B cell (primary cell): ENCODE results near the gene PSMD1. TPM values are rescaled to one million over a fixed set of nuclear protein-coding genes. Genes with fewer than 3 reads are reported as not detected.
"Not testable (repeated sequence)": the region's sequence is repeated elsewhere in the genome, so short reads cannot be mapped to it uniquely, and the experiment has no call there.

Experiments
- ATAC-seq: fragments of 200-7000 bp; cut with Tn5 transposase; one replicate; pipeline ENCODE4 v1.10.0; 2021; ENCODE audit warnings: low read depth, mild to moderate bottlenecking, moderate number of reproducible peaks, moderate library complexity
- CTCF ChIA-PET: fragments of 350-600 bp; sonication (Branson Sonifier 250); formaldehyde crosslinking; loops from one replicate; lab custom pipeline; 2021; ENCODE audit warnings: antibody characterized with exemption, inconsistent platforms; lab: Charles Lee
- POLR2A ChIA-PET: fragments of 350-600 bp; sonication (Branson Sonifier 250); formaldehyde crosslinking; loops from one replicate; lab custom pipeline; 2021; ENCODE audit warnings: antibody characterized with exemption; lab: Charles Lee
- DNase-seq: peaks from one replicate; pipeline ENCODE4 v3.0.0; 2013
- H2AFZ ChIP-seq: 2 replicates; pipeline ENCODE4 v1.6.1; 2012; ENCODE audit warnings: mild to moderate bottlenecking, low read depth, low read length; ENCODE audit not compliant: insufficient read depth, poor library complexity, severe bottlenecking
- H3K27ac ChIP-seq, 2 donors: 1 replicate in 1 of 2; 2 replicates in 1 of 2; pipeline ENCODE4 v1.5.1; 2012 to 2013; ENCODE audit warnings: low read length in 2 of 2, mild to moderate bottlenecking in 2 of 2, moderate library complexity in 1 of 2
- H3K27me3 ChIP-seq, 4 experiments: fragments of 200-600 bp in 1 of 4; sonication (generic) in 1 of 4; replicated peaks in 1 of 4; 1 replicate in 2 of 4; 2 replicates in 2 of 4; pipeline versions ENCODE4 v1.6.1 to v1.7.0; 2013 to 2016; ENCODE audit warnings: low read length in 3 of 4, mild to moderate bottlenecking in 2 of 4, mixed read lengths in 1 of 4, moderate library complexity in 1 of 4; ENCODE audit not compliant: insufficient read depth in 4 of 4, control insufficient read depth in 3 of 4; ENCODE audit errors: control extremely low read depth in 1 of 4
- H3K36me3 ChIP-seq, 2 experiments: replicated peaks in 1 of 2; 1 replicate in 1 of 2; 2 replicates in 1 of 2; pipeline versions ENCODE4 v1.6.1 to v1.7.1; 2013; ENCODE audit warnings: low read length in 1 of 2; ENCODE audit not compliant: insufficient read depth in 2 of 2, control insufficient read depth in 1 of 2; ENCODE audit errors: control extremely low read depth in 1 of 2, extremely low read depth in 1 of 2
- H3K4me1 ChIP-seq, 2 donors: fragments of 200-600 bp in 1 of 2; sonication (generic) in 1 of 2; 1 replicate in 1 of 2; 2 replicates in 1 of 2; pipeline versions ENCODE4 v1.5.1 to v1.6.1; 2013 to 2017; ENCODE audit warnings: low read length in 2 of 2; ENCODE audit not compliant: control insufficient read depth in 2 of 2, insufficient read depth in 2 of 2
- H3K4me2 ChIP-seq: replicated peaks from 2 replicates; pipeline ENCODE3; 2012; ENCODE audit warnings: mild to moderate bottlenecking, low read depth, low read length; ENCODE audit not compliant: poor library complexity, severe bottlenecking
- H3K4me3 ChIP-seq, 5 experiments: fragments of 200-600 bp in 1 of 5; sonication (generic) in 1 of 5; 1 replicate in 3 of 5; 2 replicates in 2 of 5; pipeline versions ENCODE4 v1.5.1 to v1.7.0; 2011 to 2016; ENCODE audit warnings: low read length in 4 of 5, mild to moderate bottlenecking in 4 of 5, low read depth in 2 of 5, control low read depth in 1 of 5, moderate library complexity in 1 of 5; ENCODE audit not compliant: insufficient read depth in 1 of 5; ENCODE audit errors: control extremely low read depth in 1 of 5, extremely low read depth in 1 of 5
- H3K79me2 ChIP-seq: fragments of 200-600 bp; sonication (generic); one replicate; pipeline ENCODE4 v1.6.0; 2016; ENCODE audit warnings: low read length; ENCODE audit not compliant: control insufficient read depth, insufficient read depth
- H3K9ac ChIP-seq: fragments of 200-600 bp; sonication (generic); 2 replicates; pipeline ENCODE4 v1.6.1; 2017; ENCODE audit warnings: mild to moderate bottlenecking, low read length, moderate library complexity
- H3K9me3 ChIP-seq, 3 donors: one replicate each; pipeline versions ENCODE4 v1.6.1 to v1.7.1; 2013; ENCODE audit warnings: low read length in 2 of 3; ENCODE audit not compliant: control insufficient read depth in 2 of 3, insufficient read depth in 1 of 3; ENCODE audit errors: control extremely low read depth in 1 of 3
- H4K20me1 ChIP-seq: 2 replicates; pipeline ENCODE4 v1.6.0; 2012; ENCODE audit warnings: mild to moderate bottlenecking, low read length; ENCODE audit not compliant: insufficient read depth, control insufficient read depth, poor library complexity, severe bottlenecking
- H3K27ac Mint-ChIP-seq: one replicate; pipeline ENCODE4 v1.8.0; 2021; ENCODE audit warnings: mixed read lengths
- H3K27me3 Mint-ChIP-seq: one replicate; pipeline ENCODE4 v1.8.0; 2021; ENCODE audit warnings: mixed read lengths
- H3K4me1 Mint-ChIP-seq: one replicate; pipeline ENCODE4 v1.8.0; 2021; ENCODE audit warnings: mixed read lengths
- H3K4me3 Mint-ChIP-seq: one replicate; pipeline ENCODE4 v1.8.0; 2021; ENCODE audit warnings: mixed read lengths
- H3K9me3 Mint-ChIP-seq: one replicate; pipeline ENCODE4 v1.8.0; 2022; ENCODE audit warnings: mixed read lengths; ENCODE audit not compliant: insufficient read depth
- CTCF ChIP-seq: fragments of 200-600 bp; IDR thresholded peaks from one replicate; pipeline ENCODE4 v1.8.0; 2022; ENCODE audit warnings: antibody characterized with exemption, mild to moderate bottlenecking
- EZH2 ChIP-seq: IDR thresholded peaks from 2 replicates; pipeline ENCODE4 v1.6.1; 2012; ENCODE audit warnings: borderline replicate concordance, low read depth, mild to moderate bottlenecking, moderate library complexity, low read length; ENCODE audit not compliant: insufficient read depth, poor library complexity, severe bottlenecking
- WGBS: methylation state at CpG from one replicate; pipeline ENCODE4 v1.1.5; 2013; ENCODE audit warnings: missing lambda C conversion rate; ENCODE audit not compliant: insufficient coverage; 5-methylcytosine and 5-hydroxymethylcytosine counted together
- intact Hi-C: fragments of 100-400 bp; cut with micrococcal nuclease; formaldehyde crosslinking; loops from one replicate; pipeline ENCODE4 v1.10.0; 2022
- polyA plus RNA-seq: library from polyadenylated mRNA; depleted of rRNA; stranded (reverse); fragments of >200 nt; gene quantifications from 2 replicates; pipeline ENCODE4 v1.2.3, GENCODE V29; 2012
- total RNA-seq, 2 donors: library from RNA; stranded (reverse); fragments of 120-200 nt in 1 of 2; gene quantifications; 1 replicate in 1 of 2; 2 replicates in 1 of 2; pipeline versions ENCODE4 v1.2.3 to v1.2.4, GENCODE V29; 2013 to 2022

Gene PSMD1
- total and polyA plus RNA-seq, 2 donors (not counting 1 experiment from before 2014, with no cell fraction given) = 21.5 to 48.2 TPM

GRCh38 chr2:231196592-231196991 lies 139.9 kb downstream of the PSMD1 start:
- POLR2A ChIA-PET = interaction anchor here (0.6 kb wide), 1 partner anchor 58 kb away, joined by 3 read pairs; no protein-coding TSS in a partner anchor

GRCh38 chr2:231197196-231197595 lies 140.5 kb downstream of the PSMD1 start:
- CTCF ChIA-PET = interaction anchor here (1.0 to 1.3 kb wide), 3 partner anchors 30 to 255 kb away, joined by 3 to 5 read pairs (median 5); no protein-coding TSS in a partner anchor
- H3K9me3 ChIP-seq, H3K9ac ChIP-seq, H4K20me1 ChIP-seq, H3K4me1 Mint-ChIP-seq, DNase-seq, H3K79me2 ChIP-seq, H3K36me3 ChIP-seq, POLR2A ChIA-PET, H3K9me3 Mint-ChIP-seq, H3K4me3 ChIP-seq, intact Hi-C loops, H3K27ac ChIP-seq, H3K27ac Mint-ChIP-seq, ATAC-seq, H3K4me2 ChIP-seq: not testable (repeated sequence)
- WGBS = 85% methylated on average over 4 of the region's 7 CpGs
- H3K27me3 ChIP-seq = peaks cover 0 to 14% (median 0%) of the 10 kb centered on the region in 4 experiments
- Mint-ChIP-seq H3K4me3 (peak overlapping the region; percentile 95), H3K27me3 (peaks cover 22% of the 10 kb centered on the region)
- peak overlapping the region; percentile 96 for H2AFZ ChIP-seq
- H3K4me1 ChIP-seq = peaks cover 8 to 12% of the 10 kb centered on the region in 2 donors

More at GRCh38 chr2:231196592-231196991, 139.9 kb downstream of the PSMD1 start:
- 95% methylated on average over 5 of the region's 5 CpGs for WGBS
- Histone ChIP-seq H3K4me3 (no peak overlapping the region), H3K4me2 (no peak overlapping the region), H3K9me3 (no peaks in the 10 kb centered on the region), H3K36me3 (no peaks in the 10 kb centered on the region), H4K20me1 (no peaks in the 10 kb centered on the region), H3K9ac (no peak overlapping the region), H3K27me3 (peaks cover 0 to 14% (median 0%) of the 10 kb centered on the region in 4 experiments), H3K79me2 (no peaks in the 10 kb centered on the region), H2AFZ (no peak overlapping the region), H3K4me1 (peaks cover 8 to 12% of the 10 kb centered on the region in 2 donors), H3K27ac (no peak overlapping the region)
- CTCF ChIA-PET = interaction anchor here (1.0 to 1.1 kb wide), 2 partner anchors 31 to 255 kb away, joined by 3 to 5 read pairs; no protein-coding TSS in a partner anchor
- no peak for ATAC-seq
- H3K4me1 Mint-ChIP-seq = peaks cover 10% of the 10 kb centered on the region
- H3K9me3 Mint-ChIP-seq = no peaks in the 10 kb centered on the region
- H3K27me3 Mint-ChIP-seq = peaks cover 26% of the 10 kb centered on the region
- no peak for DNase-seq
- H3K27ac Mint-ChIP-seq = no peak overlapping the region
- no peak for TF ChIP-seq EZH2
- TF ChIP-seq CTCF = no peak
- intact Hi-C loops = no loop called here
- H3K4me3 Mint-ChIP-seq = peak overlapping the region; percentile 17
